GM23338 (cell line): ENCODE data around the gene SLC35E2B. TPM values are rescaled to one million over a fixed set of nuclear protein-coding genes. Genes with fewer than 3 reads are reported as not detected.

Source experiments
- ATAC-seq: fragments of 200-7000 bp; cut with Tn5 transposase; 3 replicates; pipeline ENCODE4 v1.9.1; 2020
- DNase-seq: peaks from one replicate; pipeline ENCODE4 v3.0.0-alpha.2; 2015; ENCODE audit warnings: low spot score
- H2AFZ ChIP-seq: fragments of 200-600 bp; sonication (generic); 2 replicates; pipeline ENCODE4 v1.8.0; 2016; ENCODE audit warnings: antibody characterized with exemption, mild to moderate bottlenecking, moderate library complexity
- H3F3A ChIP-seq: fragments of 200-600 bp; sonication (generic); replicated peaks from 2 replicates; pipeline ENCODE4 v1.8.0; 2017; ENCODE audit warnings: antibody characterized with exemption, mixed run types, low read depth
- H3K27ac ChIP-seq: fragments of 200-600 bp; sonication (generic); 2 replicates; pipeline ENCODE4 v1.6.1; 2016; ENCODE audit warnings: low read depth
- H3K27me3 ChIP-seq: fragments of 200-600 bp; sonication (generic); 2 replicates; pipeline ENCODE4 v1.8.0; 2016; ENCODE audit warnings: mild to moderate bottlenecking, mixed run types, moderate library complexity; ENCODE audit not compliant: insufficient read depth
- H3K36me3 ChIP-seq: fragments of 200-600 bp; sonication (generic); 2 replicates; pipeline ENCODE4 v1.8.0; 2016; ENCODE audit warnings: mild to moderate bottlenecking; ENCODE audit not compliant: insufficient read depth
- H3K4me1 ChIP-seq: fragments of 200-600 bp; sonication (generic); 2 replicates; pipeline ENCODE4 v1.8.0; 2016; ENCODE audit warnings: mild to moderate bottlenecking, moderate library complexity; ENCODE audit not compliant: insufficient read depth
- H3K4me2 ChIP-seq: fragments of 200-600 bp; sonication (generic); 2 replicates; pipeline ENCODE4 v1.7.1; 2017; ENCODE audit warnings: mixed run types
- H3K4me3 ChIP-seq: fragments of 200-600 bp; sonication (generic); 2 replicates; pipeline ENCODE4 v1.6.1; 2016; ENCODE audit warnings: mixed run types
- H3K79me2 ChIP-seq: fragments of 200-600 bp; sonication (generic); replicated peaks from 2 replicates; pipeline ENCODE4 v1.8.0; 2017; ENCODE audit warnings: mild to moderate bottlenecking; ENCODE audit not compliant: insufficient read depth
- H3K9me2 ChIP-seq: fragments of 200-600 bp; sonication (generic); 2 replicates; pipeline ENCODE4 v1.8.0; 2017; ENCODE audit not compliant: insufficient read depth
- H4K20me1 ChIP-seq: fragments of 200-600 bp; sonication (generic); replicated peaks from 2 replicates; pipeline ENCODE4 v1.8.0; 2017; ENCODE audit warnings: mild to moderate bottlenecking; ENCODE audit not compliant: insufficient read depth
- H3K27ac Mint-ChIP-seq: 2 replicates; pipeline ENCODE4 v1.8.0; 2020; ENCODE audit warnings: inconsistent platforms, mild to moderate bottlenecking, moderate library complexity, mixed read lengths
- H3K27me3 Mint-ChIP-seq: 3 replicates; pipeline ENCODE4 v1.8.0; 2022; ENCODE audit warnings: low read depth, mild to moderate bottlenecking, moderate library complexity, mixed read lengths, inconsistent platforms; ENCODE audit not compliant: insufficient read depth, poor library complexity
- H3K36me3 Mint-ChIP-seq: 3 replicates; pipeline ENCODE4 v1.8.0; 2021; ENCODE audit warnings: low read depth, mild to moderate bottlenecking, inconsistent platforms, moderate library complexity, mixed read lengths
- H3K4me1 Mint-ChIP-seq: 3 replicates; pipeline ENCODE4 v1.8.0; 2020; ENCODE audit warnings: mild to moderate bottlenecking, inconsistent platforms, mixed read lengths
- H3K4me3 Mint-ChIP-seq: 3 replicates; pipeline ENCODE4 v1.8.0; 2021; ENCODE audit warnings: moderate library complexity, mild to moderate bottlenecking, inconsistent platforms, mixed read lengths
- H3K9me3 Mint-ChIP-seq: 3 replicates; pipeline ENCODE4 v1.8.0; 2020; ENCODE audit warnings: moderate library complexity, mild to moderate bottlenecking, inconsistent platforms, mixed read lengths
- CREB1 ChIP-seq: fragments of 250-450 bp; sonication (Bioruptor Pico); IDR thresholded peaks from 2 replicates; pipeline ENCODE4 v1.5.0; 2020; ENCODE audit warnings: low read depth, mild to moderate bottlenecking, moderate library complexity
- CTCF ChIP-seq, 2 experiments: fragments of 200-600 bp in 1 of 2; sonication (generic) in 1 of 2; conservative IDR thresholded peaks; 2 replicates each; pipeline versions ENCODE4 v1.5.1 to v1.6.1; 2016 to 2017; ENCODE audit warnings: antibody characterized with exemption in 2 of 2, low read depth in 2 of 2, mild to moderate bottlenecking in 2 of 2, moderate library complexity in 1 of 2
- ETS1 ChIP-seq: IDR thresholded peaks from 2 replicates; pipeline ENCODE4 v1.6.1; 2016; ENCODE audit warnings: antibody characterized with exemption
- EZH2 ChIP-seq: fragments of 200-600 bp; sonication (generic); IDR thresholded peaks from one replicate; pipeline ENCODE4 v1.8.0; 2017; ENCODE audit warnings: antibody characterized with exemption, mild to moderate bottlenecking, low read depth; ENCODE audit not compliant: unreplicated experiment
- EZH2phosphoT487 ChIP-seq: fragments of 200-600 bp; sonication (generic); IDR thresholded peaks from one replicate; pipeline ENCODE4 v1.8.1; 2018; ENCODE audit warnings: antibody characterized with exemption; ENCODE audit not compliant: unreplicated experiment
- JUNB ChIP-seq: IDR thresholded peaks from one replicate; pipeline ENCODE4 v1.6.1; 2016; ENCODE audit warnings: antibody characterized with exemption; ENCODE audit not compliant: unreplicated experiment
- NANOG ChIP-seq: IDR thresholded peaks from 2 replicates; pipeline ENCODE4 v1.6.1; 2016; ENCODE audit warnings: antibody characterized with exemption, borderline replicate concordance
- POLR2AphosphoS5 ChIP-seq: IDR thresholded peaks from 2 replicates; pipeline ENCODE4 v1.6.1; 2016; ENCODE audit warnings: antibody characterized with exemption, low read depth
- REST ChIP-seq: IDR thresholded peaks from one replicate; pipeline ENCODE4 v1.6.1; 2018; ENCODE audit warnings: antibody characterized with exemption; ENCODE audit not compliant: unreplicated experiment
- STAT1 ChIP-seq: IDR thresholded peaks from one replicate; pipeline ENCODE4 v1.6.1; 2016; ENCODE audit warnings: antibody characterized with exemption; ENCODE audit not compliant: unreplicated experiment
- ZNF114 ChIP-seq: fragments of 250-450 bp; sonication (Bioruptor Pico); IDR thresholded peaks from 2 replicates; pipeline ENCODE4 v1.5.0; 2020; ENCODE audit warnings: mild to moderate bottlenecking, moderate library complexity
- ZNF331 ChIP-seq: fragments of 250-450 bp; sonication (Bioruptor Pico); IDR thresholded peaks from 2 replicates; pipeline ENCODE4 v1.5.0; 2020; ENCODE audit warnings: low read depth, mild to moderate bottlenecking, moderate library complexity
- polyA plus RNA-seq: library from polyadenylated mRNA; unstranded; fragments of >200 nt; fragmentation: Nextera tagmentation; extraction: Ambion mirVana; gene quantifications from 2 replicates; pipeline ENCODE4 v1.2.1, GENCODE V29; 2016
- total RNA-seq: library from RNA; depleted of rRNA; stranded (reverse); fragments of >200 nt; shearing (Covaris generic); gene quantifications from 2 replicates; pipeline ENCODE4 v1.2.3, GENCODE V29; 2014

Gene SLC35E2B
- total and polyA plus RNA-seq, 2 experiments from 2014 or later: 16.8 to 63.0 TPM

- H3K4me3 Mint-ChIP-seq: no peak overlapping the region
- 0 out of 2 replicates have a peak, but pooled peaks cover 6% of the 10 kb centered on the region for H3F3A ChIP-seq
- no peak for TF ChIP-seq REST
- TF ChIP-seq EZH2: no peak
- no peak for TF ChIP-seq ZNF331 (CRISPR knock-in tag)
- TF ChIP-seq CREB1: no peak
- TF ChIP-seq EZH2phosphoT487: no peak
- TF ChIP-seq ZNF114: no peak
- TF ChIP-seq JUNB: no peak
- TF ChIP-seq POLR2AphosphoS5: no peak
- TF ChIP-seq ETS1: no peak
- ATAC-seq (no peak), DNase-seq (no peak)
- H3K4me1 Mint-ChIP-seq: no peaks in the 10 kb centered on the region
- no peak overlapping the region for H3K4me2 ChIP-seq
- H3K9me3 Mint-ChIP-seq: no peaks in the 10 kb centered on the region
- H3K4me1 ChIP-seq: no peaks in the 10 kb centered on the region
- no peak overlapping the region for H2AFZ ChIP-seq
- no peaks in the 10 kb centered on the region; the same call in 1 of the 2 replicates for H4K20me1 ChIP-seq
- H3K9me2 ChIP-seq: no peaks in the 10 kb centered on the region
- H3K4me3 ChIP-seq: no peak overlapping the region
- H3K36me3 Mint-ChIP-seq: peaks cover 46% of the 10 kb centered on the region
- H3K27ac Mint-ChIP-seq: no peak overlapping the region
- H3K27ac ChIP-seq: no peak overlapping the region
- H3K27me3 ChIP-seq: no peaks in the 10 kb centered on the region
- peaks cover 7% of the 10 kb centered on the region for H3K27me3 Mint-ChIP-seq
- no peaks in the 10 kb centered on the region for H3K79me2 ChIP-seq
- H3K36me3 ChIP-seq: no peaks in the 10 kb centered on the region; the same call in 1 of the 2 replicates
Observed at GRCh38 chr1:1669468-1670440, 22.8 kb downstream of the SLC35E2B start.

GRCh38 chr1:1666526-1666925 lies 26.1 kb downstream of the SLC35E2B start:
- Histone ChIP-seq H3F3A (0 out of 2 replicates have a peak, but pooled peaks cover 3% of the 10 kb centered on the region), H3K4me3 (no peak overlapping the region), H3K36me3 (no peaks in the 10 kb centered on the region; the same call in 1 of the 2 replicates), H2AFZ (no peak overlapping the region), H4K20me1 (no peaks in the 10 kb centered on the region; the same call in 1 of the 2 replicates), H3K4me1 (no peaks in the 10 kb centered on the region), H3K27me3 (no peaks in the 10 kb centered on the region), H3K4me2 (no peak overlapping the region), H3K9me2 (no peaks in the 10 kb centered on the region), H3K79me2 (no peaks in the 10 kb centered on the region), H3K27ac (no peak overlapping the region)
- no peak for ATAC-seq
- no peak for DNase-seq
- Mint-ChIP-seq H3K4me1 (no peaks in the 10 kb centered on the region), H3K27ac (no peak overlapping the region), H3K36me3 (peaks cover 33% of the 10 kb centered on the region), H3K27me3 (peaks cover 5% of the 10 kb centered on the region), H3K4me3 (no peak overlapping the region), H3K9me3 (no peaks in the 10 kb centered on the region)
- TF ChIP-seq EZH2phosphoT487: no peak
- no peak for TF ChIP-seq EZH2
- TF ChIP-seq STAT1: no peak
- TF ChIP-seq JUNB: no peak
- no peak for TF ChIP-seq POLR2AphosphoS5
- TF ChIP-seq NANOG: no peak
- TF ChIP-seq CTCF (conservative IDR thresholded peaks at IDR 0.05; ENCODE audit: low read depth in 2 of 2): no peak
